Measurements from ENCODE around the gene ATAD3C. TPM values are rescaled to one million over a fixed set of nuclear protein-coding genes. Genes with fewer than 3 reads are reported as not detected.

The ATAD3C gene
- polyA plus RNA-seq, 4 donors: 2.6 to 3.7 (median 2.9) TPM

GRCh38 chr1:1430114-1430982, 19.1 kb upstream of the ATAD3C start:
- no peak for DNase-seq (ENCODE audit: low read depth in 4 of 4, low spot score in 2 of 4)

DNA sequence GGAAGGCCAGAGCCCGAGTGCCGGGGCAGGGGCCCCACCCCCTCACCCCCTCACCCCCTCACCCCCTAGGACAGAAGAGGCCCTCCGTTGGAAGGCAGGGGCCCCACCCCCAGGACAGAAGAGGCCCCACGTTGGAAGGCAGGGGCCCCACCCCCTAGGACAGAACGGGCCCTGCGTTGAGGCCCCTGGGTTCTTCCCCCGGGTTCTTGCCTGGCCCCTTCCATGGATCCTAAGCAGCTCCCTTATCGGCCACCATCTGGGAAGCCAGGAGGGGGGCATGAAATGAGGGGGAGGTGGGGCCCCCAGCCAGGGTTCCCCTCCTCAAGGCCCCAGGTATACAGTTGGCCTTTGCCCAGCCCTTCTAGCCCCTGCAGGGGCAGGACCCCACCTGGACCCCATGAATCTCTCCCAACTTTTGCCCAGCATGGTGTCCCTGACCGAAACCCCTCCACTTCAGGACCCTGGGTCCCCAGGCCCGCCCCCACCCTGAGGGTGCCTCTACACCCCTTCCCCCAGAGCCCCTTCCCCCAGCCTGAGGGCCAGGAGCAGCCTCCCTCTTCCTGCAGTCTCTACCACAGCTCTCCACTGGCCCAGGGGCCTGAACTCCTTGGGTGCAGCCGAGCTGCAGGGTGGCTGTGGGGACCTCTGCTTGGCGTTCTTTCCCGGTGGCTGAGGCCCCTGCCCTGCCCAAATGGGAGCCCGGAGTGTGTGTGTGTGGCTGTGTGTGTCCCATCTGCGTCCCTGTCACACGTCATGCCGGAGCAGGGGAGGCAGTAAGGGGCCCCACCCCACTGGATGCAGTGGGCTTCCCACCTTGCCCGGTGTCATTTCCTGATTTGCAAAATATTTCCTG, 18.3 kb upstream of the ATAD3C start:
- DNase-seq (ENCODE audit: low read depth in 4 of 4, low spot score in 2 of 4): no peak

DNA sequence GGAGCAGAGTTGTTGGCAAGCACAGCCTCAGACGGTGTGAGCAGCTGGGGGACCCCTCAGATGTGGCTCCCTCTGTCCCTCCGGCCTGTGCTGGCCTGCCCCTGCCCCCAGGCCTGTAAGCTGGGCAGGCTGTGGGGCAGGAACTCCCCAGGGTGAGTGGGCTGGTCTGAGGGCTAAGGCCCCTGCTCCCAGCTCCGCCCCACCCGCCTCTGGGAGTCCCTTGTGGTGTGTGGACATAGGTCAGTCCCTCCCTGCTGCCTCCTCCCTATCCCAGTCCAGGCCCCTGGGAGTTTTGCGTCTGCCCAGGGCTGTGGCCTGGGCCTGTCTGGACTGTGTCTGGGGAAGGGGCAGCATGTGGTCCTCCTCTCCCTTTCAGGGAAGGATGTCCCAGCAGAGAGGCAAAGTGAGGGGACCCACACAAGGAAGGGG, 17.6 kb upstream of the ATAD3C start:
- no peak for DNase-seq (ENCODE audit: low read depth in 4 of 4, low spot score in 2 of 4)

GRCh38 chr1:1432274-1432950, 17.1 kb upstream of the ATAD3C start:
- DNase-seq (ENCODE audit: low read depth in 4 of 4, low spot score in 2 of 4): no peak

- DNase-seq (ENCODE audit: low read depth in 4 of 4, low spot score in 2 of 4): no peak
Observed at GRCh38 chr1:1432951-1433803, 16.3 kb upstream of the ATAD3C start.

GRCh38 chr1:1433804-1434130, 15.7 kb upstream of the ATAD3C start:
- no peak for DNase-seq (ENCODE audit: low read depth in 4 of 4, low spot score in 2 of 4)

DNA sequence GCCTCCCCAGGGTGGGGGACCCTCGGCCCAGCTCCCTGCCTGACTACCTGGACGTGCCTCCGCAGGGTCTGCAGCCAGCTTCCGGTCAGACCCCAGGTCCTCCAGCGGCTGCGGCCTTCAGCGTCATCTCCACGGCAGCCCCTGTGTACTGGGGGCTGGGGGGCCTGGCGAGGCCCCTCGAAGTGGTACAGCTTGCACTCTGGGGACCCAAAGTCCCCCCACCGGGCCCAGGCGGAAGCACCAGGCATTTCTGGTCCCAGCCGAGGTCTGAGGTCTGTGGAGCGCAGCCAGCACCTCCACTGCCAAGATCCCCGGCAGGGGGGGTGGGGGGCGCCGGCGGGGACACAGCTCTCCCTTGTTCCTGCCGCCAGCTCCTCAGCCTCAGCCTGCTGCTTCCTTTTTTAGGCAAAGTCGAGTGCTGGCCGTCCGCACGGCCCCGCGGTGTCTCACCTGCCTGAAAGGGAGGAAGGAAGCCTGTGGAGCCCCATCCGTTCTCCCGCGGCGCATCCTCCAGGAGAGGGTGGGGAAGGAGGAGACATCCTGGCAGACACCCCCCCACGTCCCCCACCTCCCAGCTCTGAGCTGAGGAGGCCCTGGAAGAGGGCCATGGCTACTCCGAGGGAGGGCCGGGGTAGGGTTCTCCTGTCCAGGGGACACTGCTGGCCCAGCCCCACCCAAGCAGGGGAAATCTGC, 15.2 kb upstream of the ATAD3C start:
- no peak for DNase-seq (ENCODE audit: low read depth in 4 of 4, low spot score in 2 of 4)

GRCh38 chr1:1434824-1435105, 14.7 kb upstream of the ATAD3C start:
- no peak for DNase-seq (ENCODE audit: low read depth in 4 of 4, low spot score in 2 of 4)

DNA sequence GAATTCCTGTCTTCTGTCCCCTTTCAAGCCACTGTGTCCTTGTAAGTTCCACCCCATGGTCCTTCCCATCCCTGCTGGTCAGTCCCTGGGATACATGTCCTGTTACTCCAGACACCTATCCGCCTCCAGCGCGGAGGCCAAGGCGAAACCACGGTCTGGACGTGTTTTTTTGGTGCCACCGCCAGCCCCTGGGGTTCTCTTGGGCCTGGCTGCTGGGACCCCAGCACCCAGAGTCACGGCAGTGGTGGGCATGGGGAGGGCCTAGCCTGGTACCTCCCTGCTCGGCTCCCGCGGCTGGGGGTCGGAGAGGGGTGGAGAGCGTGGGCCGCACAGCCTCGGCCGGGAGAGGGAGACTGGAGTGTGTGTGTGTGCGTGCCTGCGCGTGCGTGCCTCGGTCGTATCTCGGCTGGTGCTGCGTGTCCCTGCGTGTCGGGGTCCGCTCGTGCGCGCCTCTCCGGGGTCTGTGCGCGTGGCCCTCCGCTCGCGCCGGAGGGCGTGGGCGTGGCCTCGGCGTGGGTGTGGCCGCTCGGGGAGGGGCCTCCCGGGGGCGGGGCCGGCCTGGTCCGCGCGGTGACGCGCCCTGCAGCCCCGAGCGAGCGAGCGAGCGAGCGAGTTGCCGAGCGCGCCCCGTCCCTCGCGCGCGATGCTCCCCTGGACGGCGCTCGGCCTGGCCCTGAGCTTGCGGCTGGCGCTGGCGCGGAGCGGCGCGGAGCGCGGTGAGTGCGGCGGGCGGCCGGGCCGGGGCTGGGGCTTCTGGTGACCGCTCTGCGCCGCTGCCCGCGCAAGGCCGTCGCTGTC, 14.2 kb upstream of the ATAD3C start, which contains the start of gene VWA1:
TSS of gene VWA1 (plus strand) at position 585 of the 798 bp plus-strand sequence. CDS start at position 644, 59 bp downstream.
- no peak for DNase-seq (ENCODE audit: low read depth in 4 of 4, low spot score in 2 of 4)

GRCh38 chr1:1435911-1436629, 13.4 kb upstream of the ATAD3C start:
- no peak for DNase-seq (ENCODE audit: low read depth in 4 of 4, low spot score in 2 of 4)

DNA sequence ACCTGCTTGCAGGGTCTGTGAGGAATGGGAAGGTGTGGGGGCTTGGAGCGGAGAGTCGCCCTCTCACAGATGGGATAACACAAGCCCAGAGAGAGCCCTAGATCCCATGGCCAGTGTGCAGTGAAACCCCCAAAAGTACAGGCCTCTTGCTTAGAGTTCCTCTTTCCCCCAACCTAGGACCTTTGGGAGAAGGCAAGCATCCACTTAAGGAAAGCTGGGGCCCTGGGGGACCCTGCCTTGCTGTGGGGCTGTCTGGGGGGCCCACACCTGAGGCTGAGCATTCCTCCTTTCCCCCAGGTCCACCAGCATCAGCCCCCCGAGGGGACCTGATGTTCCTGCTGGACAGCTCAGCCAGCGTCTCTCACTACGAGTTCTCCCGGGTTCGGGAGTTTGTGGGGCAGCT, 12.9 kb upstream of the ATAD3C start:
- DNase-seq (ENCODE audit: low read depth in 4 of 4, low spot score in 2 of 4): no peak

- no peak for DNase-seq (ENCODE audit: low read depth in 4 of 4, low spot score in 2 of 4)
Observed at GRCh38 chr1:1437033-1437903, 12.2 kb upstream of the ATAD3C start.

GRCh38 chr1:1437904-1438376, 11.5 kb upstream of the ATAD3C start:
- no peak for DNase-seq (ENCODE audit: low read depth in 4 of 4, low spot score in 2 of 4)

DNA sequence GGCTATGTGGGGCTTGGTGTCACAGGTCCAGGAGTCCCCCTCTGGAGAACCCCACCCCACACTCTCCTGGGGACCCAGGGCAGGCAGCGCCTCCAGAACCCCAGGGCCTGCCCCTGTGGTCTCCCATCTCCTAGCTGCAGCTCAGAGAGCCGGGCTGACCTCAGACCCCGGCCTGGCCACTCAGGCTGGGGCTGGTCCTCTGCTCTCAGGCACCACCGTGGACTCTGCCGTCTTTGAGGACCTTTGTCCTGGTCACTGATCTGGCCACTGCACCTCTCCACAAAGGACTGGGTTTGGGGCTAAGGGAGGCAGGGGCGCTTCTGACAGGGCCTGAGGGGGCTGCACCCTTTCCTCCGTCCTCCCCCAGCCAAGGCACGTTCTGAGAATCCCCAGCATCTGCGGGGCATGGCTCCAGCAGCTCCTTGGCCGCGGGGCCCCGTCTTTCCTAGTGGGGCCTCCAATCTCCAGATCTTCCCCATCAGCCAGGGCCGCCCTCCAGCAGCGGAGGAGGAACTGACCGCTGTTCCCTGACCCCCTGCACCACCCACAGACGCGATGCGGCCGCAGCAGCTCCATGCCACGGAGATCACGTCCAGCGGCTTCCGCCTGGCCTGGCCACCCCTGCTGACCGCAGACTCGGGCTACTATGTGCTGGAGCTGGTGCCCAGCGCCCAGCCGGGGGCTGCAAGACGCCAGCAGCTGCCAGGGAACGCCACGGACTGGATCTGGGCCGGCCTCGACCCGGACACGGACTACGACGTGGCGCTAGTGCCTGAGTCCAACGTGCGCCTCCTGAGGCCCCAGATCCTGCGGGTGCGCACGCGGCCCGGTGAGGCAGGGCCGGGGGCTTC, 10.7 kb upstream of the ATAD3C start:
- DNase-seq (ENCODE audit: low read depth in 4 of 4, low spot score in 2 of 4): no peak

- DNase-seq (ENCODE audit: low read depth in 4 of 4, low spot score in 2 of 4): no peak
Observed at GRCh38 chr1:1439546-1440261, 9.8 kb upstream of the ATAD3C start.

Data from left renal cortex interstitium (tissue), 4 donors.